HL-60/S4 treated with retinoic acid at 250 ng/mL for 4 days and 3 days (cell line): Measurements from ENCODE around the gene PPP1R26.
"Not testable (repeated sequence)": the region's sequence is repeated elsewhere in the genome, so short reads cannot be mapped to it uniquely, and the experiment has no call there.

Experiments
- in situ Hi-C: fragments of 300-500 bp; cut with MboI; formaldehyde crosslinking; loops from 2 replicates; pipeline ENCODE4 v1.7.0; 2022; ENCODE audit warnings: low sequenced_read_pairs

The PPP1R26 gene

DNA sequence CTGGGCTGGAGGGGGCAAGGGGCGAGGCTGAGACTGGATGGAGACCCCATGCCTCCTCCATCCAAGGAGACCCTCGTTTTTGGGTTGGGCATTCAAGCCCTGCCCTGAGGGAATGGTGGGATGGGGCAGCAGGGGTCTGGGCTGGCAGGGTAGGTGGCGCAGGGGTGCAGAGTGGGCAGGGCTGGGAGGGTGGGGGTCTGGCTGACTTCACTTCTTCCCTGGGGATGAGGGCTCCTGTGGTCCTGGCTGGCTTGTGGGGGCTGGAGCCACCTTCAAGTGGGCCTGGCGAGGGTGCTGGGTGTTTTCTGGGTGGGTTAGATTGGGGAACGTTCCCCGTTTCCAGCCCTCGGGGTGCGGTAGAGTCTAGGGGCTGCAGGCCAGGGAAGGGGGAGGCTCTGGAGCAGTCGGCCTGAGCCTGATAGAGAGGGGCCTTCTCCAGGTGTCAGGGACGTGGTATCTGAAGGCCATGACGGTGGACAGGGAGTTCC lies 42.1 kb downstream of the PPP1R26 start:
- in situ Hi-C loops = no loop called here

GRCh38 chr9:135522137-135522877 lies 42.7 kb downstream of the PPP1R26 start:
- in situ Hi-C loops = no loop called here

DNA sequence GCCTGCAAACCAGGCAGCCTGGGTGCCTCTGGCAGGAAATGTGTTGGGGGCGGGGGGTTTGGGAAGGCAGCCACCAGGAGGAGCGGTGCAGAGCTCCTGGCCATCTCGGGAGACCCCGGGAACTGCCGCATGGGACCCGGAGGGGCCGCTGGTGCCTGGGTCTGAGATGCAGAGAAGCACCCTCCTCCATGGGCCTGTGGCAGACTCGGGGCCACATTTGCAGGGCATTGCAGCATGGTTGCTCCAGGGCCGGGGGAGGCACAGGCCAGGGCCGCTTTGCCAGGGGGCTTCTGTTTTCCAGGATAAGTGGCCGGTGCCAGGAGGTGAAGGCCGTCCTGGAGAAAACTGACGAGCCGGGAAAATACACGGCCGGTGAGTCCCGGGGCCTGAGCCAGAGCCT lies 43.3 kb downstream of the PPP1R26 start:
- in situ Hi-C loops = no loop called here

DNA sequence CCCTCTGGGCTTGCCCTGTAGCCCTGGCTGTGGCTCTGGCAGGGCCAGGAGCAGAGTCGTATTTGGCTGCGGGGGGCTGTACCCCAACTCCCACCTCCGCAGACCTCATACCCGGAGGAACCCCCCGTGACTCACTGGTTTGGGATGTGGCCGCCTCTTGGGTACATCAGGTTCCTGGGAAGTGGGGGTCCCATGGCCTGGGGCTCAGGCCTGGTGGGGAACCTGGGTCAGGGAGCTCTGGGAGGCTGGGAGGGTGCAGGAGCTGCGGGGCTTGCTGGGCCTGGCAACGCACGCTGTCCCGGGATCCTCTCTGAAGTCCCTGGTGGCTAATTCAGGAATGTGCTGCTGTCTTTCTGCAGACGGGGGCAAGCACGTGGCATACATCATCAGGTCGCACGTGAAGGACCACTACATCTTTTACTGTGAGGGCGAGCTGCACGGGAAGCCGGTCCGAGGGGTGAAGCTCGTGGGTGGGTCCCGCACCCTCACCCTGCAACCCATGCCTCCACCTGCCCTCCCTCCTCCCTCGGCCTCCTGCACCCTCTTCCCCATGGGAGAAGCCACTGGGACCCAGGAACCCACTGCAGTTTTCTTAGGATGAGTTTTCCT lies 44.0 kb downstream of the PPP1R26 start:
- in situ Hi-C loops = no loop called here

GRCh38 chr9:135524130-135524861 lies 44.7 kb downstream of the PPP1R26 start:
- in situ Hi-C loops = no loop called here

GRCh38 chr9:135525241-135526088 lies 45.9 kb downstream of the PPP1R26 start:
- in situ Hi-C loops = no loop called here

DNA sequence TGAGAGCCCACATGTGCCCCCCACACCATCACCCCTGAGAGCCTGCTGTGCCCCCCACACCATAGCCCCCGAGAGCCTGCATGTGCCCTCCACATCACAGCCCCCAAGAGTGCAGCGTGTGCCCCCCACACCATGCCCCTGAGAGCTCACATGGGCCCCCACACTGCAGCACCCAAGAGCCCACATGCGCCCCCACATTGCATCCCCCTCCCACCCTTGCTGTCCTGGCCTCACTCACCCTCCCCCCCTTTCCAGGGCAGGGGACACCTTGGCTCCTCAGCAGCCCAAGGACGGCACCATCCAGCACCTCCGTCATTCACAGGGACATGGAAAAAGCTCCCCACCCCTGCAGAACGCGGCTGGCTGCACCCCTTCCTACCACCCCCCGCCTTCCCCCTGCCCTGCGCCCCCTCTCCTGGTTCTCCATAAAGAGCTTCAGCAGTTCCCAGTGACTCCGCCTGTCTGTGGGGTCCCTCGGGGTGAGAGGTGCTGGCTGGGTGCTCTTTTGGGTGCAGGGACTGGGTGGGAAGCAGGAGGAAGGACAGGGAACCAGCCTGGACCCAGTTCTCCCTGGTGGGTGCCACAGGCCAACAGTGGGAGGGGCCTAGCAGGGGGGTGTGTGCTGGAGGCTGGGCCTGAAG lies 46.6 kb downstream of the PPP1R26 start:
- in situ Hi-C loops = no loop called here

GRCh38 chr9:135526730-135527571 lies 47.4 kb downstream of the PPP1R26 start:
- in situ Hi-C loops = no loop called here

DNA sequence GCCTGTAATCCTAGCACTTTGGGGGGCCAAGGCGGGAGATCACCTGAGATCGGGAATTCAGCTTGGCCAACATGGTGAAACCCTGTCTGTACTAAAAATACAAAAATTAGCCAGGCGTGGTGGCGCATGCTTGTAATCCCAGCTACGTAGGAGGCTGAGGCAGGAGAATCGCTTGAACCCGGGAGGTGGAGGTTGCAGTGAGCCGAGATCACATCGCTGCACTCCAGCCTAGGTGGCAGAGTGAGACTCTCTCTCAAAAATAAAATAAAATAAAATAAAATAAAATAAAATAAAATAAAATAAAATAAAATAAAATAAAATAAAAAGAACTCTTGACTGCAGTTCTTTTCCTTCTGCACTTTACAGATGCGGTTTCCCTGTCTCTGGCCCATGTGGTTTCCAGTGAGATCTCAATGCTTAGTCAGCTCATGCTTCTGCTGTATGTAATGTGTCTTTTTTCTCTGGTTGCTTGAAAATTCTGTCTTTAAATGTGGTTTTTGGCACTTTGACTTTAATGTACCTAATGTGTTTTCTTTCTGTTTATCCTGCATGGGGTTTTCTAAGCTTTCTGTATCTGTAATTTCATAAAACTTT lies 49.4 kb downstream of the PPP1R26 start:
- in situ Hi-C loops = not testable (repeated sequence)

DNA sequence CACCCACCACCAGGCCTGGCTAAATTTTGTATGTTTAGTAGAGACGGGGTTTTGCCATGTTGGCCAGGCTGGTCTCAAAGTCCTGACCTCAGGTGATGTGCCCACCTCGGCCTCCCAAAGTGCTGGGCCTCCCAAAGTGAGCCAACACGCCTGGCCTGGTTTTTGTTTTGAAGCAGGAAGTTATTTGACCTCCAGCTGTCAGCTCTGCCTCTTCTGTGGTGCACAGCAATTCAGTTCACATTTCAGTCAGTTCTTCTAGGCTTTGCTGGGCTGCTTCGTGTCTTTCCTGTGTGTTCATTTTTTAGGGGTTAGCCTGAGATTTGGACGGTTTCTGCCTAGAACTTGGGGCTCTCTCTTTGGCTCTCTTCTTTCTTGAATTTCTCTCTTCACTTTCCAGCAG lies 50.6 kb downstream of the PPP1R26 start:
- in situ Hi-C loops = no loop called here

DNA sequence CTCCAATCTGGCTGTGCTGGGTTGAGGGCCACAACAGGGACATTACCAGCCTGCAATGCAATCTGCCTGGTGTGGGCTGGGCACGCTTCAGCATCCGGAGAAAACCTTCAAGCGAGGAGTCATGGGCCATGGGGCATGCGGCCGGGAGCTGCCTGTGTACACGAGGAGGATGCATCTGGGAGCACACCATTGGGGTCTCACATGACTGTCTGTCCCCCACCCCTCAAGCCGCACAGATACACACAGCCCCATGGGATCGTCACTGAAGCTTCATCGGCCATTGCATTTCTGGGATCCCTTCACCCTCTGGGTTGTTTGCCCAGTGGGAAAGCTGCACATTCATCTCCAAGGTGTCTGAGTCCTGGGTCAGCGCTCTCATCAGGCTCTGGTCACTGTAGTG lies 51.5 kb downstream of the PPP1R26 start:
- in situ Hi-C loops = no loop called here

GRCh38 chr9:135533113-135533512 lies 53.5 kb downstream of the PPP1R26 start:
- in situ Hi-C loops = no loop called here

DNA sequence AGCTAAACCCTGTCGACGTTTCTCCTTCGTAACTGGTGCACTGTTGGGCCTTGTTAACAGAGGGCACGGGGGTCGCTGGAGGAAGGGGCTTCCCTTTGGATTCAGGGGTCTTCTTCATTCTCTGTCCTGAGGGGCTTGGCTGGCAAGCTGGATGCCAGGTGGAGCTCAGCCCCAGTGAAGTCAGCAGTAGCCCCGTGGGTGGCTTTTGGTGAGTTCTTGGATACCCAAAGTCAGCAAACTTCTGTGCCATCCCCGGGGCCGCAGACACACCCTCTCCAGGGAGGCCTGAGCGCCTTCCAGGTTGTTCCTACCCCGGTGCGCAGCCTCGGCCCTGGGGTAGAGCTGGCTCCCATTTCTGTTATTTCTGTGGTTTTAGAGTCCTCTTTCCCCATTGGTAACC lies 54.1 kb downstream of the PPP1R26 start:
- in situ Hi-C loops = no loop called here

DNA sequence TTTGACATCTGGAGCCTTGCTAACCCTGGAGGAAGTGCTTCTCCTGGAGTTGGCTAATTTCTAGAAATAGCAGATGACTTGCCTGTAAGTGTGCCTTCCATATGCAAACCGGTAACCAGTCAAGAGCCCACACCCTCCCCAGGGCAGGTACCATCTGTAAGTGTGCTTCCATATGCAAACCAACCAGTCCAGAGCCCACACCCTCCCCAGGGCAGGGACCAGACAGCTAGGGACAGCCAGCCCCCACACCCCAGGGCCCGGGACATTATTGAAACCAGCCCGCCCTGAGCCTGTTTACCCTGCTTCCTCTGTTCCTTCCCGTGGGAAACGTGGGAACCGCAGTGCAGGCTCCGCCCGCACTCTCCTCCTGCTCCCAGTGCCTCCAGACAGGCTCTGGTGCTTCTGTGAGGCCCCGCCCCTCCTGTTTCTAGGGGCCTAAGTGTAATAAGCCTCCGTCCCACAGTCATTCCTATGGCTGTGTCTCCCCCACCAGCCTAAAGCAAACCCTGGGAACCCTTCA lies 54.7 kb downstream of the PPP1R26 start:
- in situ Hi-C loops = not testable (repeated sequence)

DNA sequence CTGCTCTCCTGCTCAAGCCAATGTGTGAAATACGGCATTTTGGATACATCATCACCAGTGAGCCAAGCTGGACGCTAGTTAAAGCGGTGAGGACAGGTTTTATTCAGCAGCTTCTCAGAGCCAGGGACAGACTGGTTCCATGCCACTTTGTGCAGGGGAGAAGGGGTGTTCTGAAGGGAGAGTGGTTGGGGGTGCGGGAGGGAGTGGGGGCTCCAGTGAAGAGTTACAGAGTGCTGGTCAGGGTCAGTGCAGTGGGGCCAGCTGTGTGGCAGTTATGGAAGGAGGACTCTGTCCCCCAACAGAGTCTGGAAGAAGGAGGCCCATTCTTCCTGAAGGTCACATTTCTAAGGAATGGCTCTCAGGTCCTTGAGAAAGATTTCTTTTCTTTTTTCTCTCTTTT lies 55.2 kb downstream of the PPP1R26 start:
- in situ Hi-C loops = not testable (repeated sequence)

DNA sequence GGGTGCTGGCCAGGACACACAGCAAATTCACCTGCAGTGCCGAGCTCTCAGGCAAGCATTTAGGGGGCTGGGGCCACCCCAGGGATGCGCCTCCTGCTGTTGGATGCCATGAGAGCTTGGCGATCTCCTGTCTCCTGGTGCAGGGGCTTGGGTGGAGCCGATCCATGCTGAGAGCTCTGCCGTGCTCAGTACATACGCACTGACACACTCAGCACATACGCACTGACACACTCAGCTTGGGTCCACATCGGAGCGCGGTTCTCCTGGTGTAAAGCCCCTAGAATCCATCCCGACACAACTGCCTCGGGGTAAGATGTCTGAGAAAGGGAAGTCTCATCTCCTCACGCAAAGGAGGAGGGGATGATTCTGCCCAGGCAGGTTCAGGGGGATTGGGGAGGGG lies 56.0 kb downstream of the PPP1R26 start:
- in situ Hi-C loops = not testable (repeated sequence)

DNA sequence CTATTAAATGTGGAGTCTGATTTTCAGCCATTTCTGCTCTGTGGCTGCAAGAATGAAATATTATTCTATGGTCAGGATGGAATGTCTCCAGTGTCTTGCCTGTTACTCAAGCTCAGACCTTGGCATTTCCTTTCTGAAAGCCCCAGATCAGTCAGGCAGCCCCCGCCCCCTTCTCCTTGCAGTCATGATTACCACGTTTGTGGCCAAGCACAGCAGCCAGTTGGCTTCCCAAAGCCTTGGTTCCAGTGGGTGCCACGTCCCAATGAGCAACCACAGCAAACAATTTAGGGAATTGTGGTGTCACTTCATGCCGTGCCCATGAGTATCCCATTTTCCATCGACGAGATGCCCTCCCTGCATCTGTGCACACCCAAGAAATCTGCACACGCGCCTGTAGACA lies 56.6 kb downstream of the PPP1R26 start:
- in situ Hi-C loops = no loop called here
